ENCODE results near the gene NDUFS8.
A peak's percentile ranks its signal among the peaks of the same experiment; 100 is the strongest.
"Not testable (repeated sequence)": the region's sequence is repeated elsewhere in the genome, so short reads cannot be mapped to it uniquely, and the experiment has no call there.

The NDUFS8 gene

DNA sequence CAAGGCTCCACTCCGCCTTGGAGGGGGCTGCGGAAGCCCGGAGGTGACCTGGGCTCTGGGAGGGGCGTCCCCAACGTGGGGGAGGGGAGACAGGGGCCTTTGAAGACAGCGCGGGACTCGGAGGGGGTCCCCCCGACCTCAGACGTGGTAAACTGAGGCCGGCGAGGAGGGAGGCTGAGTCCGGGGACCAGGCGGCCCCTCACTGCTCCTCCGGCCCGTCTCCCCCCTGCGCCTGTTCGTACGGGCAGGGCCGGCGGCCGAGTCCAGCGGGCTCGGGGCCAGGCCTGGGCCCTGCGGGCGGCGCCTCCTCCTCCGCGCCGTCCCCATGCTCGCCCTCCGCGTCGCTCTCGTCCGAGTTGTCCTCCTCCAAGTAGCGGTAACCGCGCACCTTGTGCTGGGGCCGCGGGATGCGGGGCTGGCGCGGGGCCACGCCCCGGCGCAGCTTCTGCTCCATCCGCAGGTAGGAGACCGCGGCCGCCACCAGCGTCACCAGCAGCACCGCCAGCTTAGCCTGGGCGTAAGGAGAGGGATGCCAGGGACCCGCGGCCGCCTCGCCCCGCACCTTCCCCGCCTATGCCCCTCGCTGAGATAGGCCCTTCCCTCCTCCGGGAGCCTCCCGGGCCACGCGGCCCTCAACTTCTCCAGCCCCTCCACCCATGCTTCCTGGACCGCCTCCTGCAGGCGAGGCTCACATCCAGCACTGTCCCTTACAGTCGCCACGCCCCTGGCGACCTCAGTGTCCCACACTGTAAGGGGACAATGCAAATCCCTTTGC lies 38.9 kb upstream of the NDUFS8 start:
- H3K27ac ChIP-seq (replicated peaks); DNase-seq (ENCODE audit: low read depth in 1 of 2, low spot score in 1 of 2); H3K4me3 ChIP-seq (replicated peaks; ENCODE audit: insufficient read depth, low read length); H3K27me3 ChIP-seq (ENCODE audit: insufficient read depth, poor library complexity, severe bottlenecking): not testable (repeated sequence)

DNA sequence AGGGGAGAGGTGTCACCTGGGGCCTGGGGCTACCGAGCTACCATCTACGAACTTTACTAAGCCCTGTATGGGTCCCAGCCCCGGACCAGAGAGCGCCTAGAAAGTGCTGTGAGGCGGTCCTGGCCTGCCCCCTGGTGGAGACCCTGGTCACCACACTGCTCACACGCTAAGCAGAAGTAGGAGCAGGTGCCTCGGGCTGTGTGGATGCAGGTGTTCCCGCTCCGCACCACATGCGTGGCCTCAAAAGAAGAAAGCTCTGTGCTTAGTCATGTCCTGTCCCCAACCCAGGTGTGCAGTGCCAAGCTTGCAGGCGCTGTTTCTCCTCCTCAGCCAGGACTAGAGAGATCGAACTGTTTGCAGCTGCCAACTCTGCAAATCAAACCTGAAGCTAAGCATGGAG lies 36.7 kb upstream of the NDUFS8 start:
- peak; percentile 46; the same call in 1 of the 2 replicates for TF ChIP-seq POLR2AphosphoS5 (IDR thresholded peaks at IDR 0.05; ENCODE audit: low read depth)
- peak in 1 of 2 experiments; percentile 34 for DNase-seq (ENCODE audit: low read depth in 1 of 2, low spot score in 1 of 2)
- H3K27me3 ChIP-seq (ENCODE audit: insufficient read depth, poor library complexity, severe bottlenecking); H3K4me3 ChIP-seq (replicated peaks; ENCODE audit: insufficient read depth, low read length); H3K27ac ChIP-seq (replicated peaks): not testable (repeated sequence)

DNA sequence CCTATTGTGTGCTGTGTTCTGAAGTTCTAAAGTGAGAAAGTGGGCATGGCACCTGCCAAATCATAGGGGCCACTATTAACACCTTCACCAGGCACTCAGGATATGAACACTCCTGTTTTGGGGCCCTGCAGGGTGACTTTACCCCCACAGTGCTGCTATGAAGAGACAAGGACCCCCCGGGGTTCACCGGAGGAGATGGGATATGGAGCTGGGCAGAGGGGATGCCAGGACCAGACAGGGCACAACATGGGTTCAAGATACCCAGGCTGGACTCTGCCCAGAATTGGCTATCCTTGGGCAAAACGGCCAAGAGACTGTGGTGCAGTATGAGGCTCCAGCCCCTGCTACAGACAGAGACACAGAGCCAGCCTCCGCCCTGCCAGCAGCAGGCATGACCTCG lies 36.1 kb upstream of the NDUFS8 start:
- not testable (repeated sequence) for H3K4me3 ChIP-seq (replicated peaks; ENCODE audit: insufficient read depth, low read length); DNase-seq (ENCODE audit: low read depth in 1 of 2, low spot score in 1 of 2); H3K27ac ChIP-seq (replicated peaks); H3K27me3 ChIP-seq (ENCODE audit: insufficient read depth, poor library complexity, severe bottlenecking)

DNA sequence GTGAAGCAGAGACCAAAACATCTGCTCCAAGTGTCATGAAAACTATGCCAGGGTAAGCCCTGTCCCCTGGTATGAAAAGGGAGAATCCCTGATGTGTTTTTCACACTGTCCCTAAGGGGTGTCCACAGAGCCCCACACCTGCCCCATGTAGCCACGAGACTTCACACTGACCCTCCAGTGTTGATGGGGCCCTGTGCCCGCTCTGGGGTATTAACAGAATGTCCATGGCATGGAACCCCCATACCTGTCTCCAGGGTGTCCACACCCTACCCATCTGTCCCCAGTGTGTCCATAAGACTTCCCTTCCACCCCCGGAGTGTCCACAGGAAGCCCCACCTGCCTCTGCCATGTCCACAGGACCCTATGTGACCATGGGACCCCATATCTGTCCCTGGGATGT lies 35.4 kb upstream of the NDUFS8 start:
- not testable (repeated sequence) for H3K4me3 ChIP-seq (replicated peaks; ENCODE audit: insufficient read depth, low read length); H3K27me3 ChIP-seq (ENCODE audit: insufficient read depth, poor library complexity, severe bottlenecking); DNase-seq (ENCODE audit: low read depth in 1 of 2, low spot score in 1 of 2); H3K27ac ChIP-seq (replicated peaks)

DNA sequence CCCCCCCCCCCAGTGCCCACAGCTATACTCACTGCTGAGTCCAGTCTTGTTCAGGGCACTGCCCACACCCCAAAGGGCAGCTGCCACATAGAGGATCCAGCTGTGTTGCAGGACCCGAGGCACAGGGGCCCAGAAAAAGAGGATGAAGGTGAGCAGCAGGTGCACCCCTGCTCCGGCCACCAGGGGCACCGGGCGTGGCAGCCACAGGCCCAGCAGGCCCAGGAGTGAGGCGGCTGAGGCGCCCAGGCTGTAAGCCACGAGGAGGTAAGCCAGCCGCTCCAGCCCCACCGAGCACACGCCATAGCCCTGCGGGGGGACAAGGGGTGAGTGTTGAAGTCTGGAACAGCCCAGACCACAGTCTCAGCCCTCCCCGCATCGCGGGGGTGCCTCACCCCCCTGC lies 34.9 kb upstream of the NDUFS8 start:
- H3K27me3 ChIP-seq (ENCODE audit: insufficient read depth, poor library complexity, severe bottlenecking); DNase-seq (ENCODE audit: low read depth in 1 of 2, low spot score in 1 of 2); H3K4me3 ChIP-seq (replicated peaks; ENCODE audit: insufficient read depth, low read length); H3K27ac ChIP-seq (replicated peaks): not testable (repeated sequence)

DNA sequence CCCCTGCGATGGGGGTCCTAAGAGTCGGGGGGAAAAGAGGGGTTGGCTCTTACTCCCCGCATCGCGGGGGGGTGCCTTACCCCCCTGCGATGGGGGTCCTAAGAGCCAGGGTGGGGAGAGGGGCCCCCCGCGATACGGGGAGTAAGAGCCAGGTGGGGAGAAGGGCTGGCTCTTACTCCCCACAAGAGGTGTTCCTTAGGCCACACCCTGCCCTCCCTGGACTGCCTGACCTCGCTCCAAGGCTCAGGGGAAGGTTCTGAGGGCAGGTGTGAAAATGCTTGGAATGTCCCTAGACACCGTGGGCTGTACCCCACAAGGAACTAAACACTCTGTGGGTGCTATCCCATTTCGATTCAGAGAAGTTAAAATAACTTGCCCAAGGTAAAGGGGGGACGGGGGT lies 34.4 kb upstream of the NDUFS8 start:
- DNase-seq (ENCODE audit: low read depth in 1 of 2, low spot score in 1 of 2), result no peak
- Histone ChIP-seq H3K27ac (replicated peaks) (no peak overlapping the region), H3K4me3 (replicated peaks; ENCODE audit: insufficient read depth, low read length) (no peak overlapping the region), H3K27me3 (ENCODE audit: insufficient read depth, poor library complexity, severe bottlenecking) (no peaks in the 10 kb centered on the region)
- TF ChIP-seq GABPA (IDR thresholded peaks at IDR 0.05; ENCODE audit: low read depth), result no peak
- TF ChIP-seq, protein P1, sequence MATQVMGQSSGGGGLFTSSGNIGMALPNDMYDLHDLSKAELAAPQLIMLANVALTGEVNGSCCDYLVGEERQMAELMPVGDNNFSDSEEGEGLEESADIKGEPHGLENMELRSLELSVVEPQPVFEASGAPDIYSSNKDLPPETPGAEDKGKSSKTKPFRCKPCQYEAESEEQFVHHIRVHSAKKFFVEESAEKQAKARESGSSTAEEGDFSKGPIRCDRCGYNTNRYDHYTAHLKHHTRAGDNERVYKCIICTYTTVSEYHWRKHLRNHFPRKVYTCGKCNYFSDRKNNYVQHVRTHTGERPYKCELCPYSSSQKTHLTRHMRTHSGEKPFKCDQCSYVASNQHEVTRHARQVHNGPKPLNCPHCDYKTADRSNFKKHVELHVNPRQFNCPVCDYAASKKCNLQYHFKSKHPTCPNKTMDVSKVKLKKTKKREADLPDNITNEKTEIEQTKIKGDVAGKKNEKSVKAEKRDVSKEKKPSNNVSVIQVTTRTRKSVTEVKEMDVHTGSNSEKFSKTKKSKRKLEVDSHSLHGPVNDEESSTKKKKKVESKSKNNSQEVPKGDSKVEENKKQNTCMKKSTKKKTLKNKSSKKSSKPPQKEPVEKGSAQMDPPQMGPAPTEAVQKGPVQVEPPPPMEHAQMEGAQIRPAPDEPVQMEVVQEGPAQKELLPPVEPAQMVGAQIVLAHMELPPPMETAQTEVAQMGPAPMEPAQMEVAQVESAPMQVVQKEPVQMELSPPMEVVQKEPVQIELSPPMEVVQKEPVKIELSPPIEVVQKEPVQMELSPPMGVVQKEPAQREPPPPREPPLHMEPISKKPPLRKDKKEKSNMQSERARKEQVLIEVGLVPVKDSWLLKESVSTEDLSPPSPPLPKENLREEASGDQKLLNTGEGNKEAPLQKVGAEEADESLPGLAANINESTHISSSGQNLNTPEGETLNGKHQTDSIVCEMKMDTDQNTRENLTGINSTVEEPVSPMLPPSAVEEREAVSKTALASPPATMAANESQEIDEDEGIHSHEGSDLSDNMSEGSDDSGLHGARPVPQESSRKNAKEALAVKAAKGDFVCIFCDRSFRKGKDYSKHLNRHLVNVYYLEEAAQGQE (IDR thresholded peaks at IDR 0.05; ENCODE audit: insufficient replicate concordance, low read depth), result no peak
- TF ChIP-seq SPI1 (IDR thresholded peaks at IDR 0.05; ENCODE audit: borderline replicate concordance, low read depth), result no peak
- TF ChIP-seq, protein P2, sequence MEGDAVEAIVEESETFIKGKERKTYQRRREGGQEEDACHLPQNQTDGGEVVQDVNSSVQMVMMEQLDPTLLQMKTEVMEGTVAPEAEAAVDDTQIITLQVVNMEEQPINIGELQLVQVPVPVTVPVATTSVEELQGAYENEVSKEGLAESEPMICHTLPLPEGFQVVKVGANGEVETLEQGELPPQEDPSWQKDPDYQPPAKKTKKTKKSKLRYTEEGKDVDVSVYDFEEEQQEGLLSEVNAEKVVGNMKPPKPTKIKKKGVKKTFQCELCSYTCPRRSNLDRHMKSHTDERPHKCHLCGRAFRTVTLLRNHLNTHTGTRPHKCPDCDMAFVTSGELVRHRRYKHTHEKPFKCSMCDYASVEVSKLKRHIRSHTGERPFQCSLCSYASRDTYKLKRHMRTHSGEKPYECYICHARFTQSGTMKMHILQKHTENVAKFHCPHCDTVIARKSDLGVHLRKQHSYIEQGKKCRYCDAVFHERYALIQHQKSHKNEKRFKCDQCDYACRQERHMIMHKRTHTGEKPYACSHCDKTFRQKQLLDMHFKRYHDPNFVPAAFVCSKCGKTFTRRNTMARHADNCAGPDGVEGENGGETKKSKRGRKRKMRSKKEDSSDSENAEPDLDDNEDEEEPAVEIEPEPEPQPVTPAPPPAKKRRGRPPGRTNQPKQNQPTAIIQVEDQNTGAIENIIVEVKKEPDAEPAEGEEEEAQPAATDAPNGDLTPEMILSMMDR (IDR thresholded peaks at IDR 0.05; ENCODE audit: insufficient read depth, low read length), result no peak
- no peak for TF ChIP-seq POLR2AphosphoS5 (IDR thresholded peaks at IDR 0.05; ENCODE audit: low read depth)

DNA sequence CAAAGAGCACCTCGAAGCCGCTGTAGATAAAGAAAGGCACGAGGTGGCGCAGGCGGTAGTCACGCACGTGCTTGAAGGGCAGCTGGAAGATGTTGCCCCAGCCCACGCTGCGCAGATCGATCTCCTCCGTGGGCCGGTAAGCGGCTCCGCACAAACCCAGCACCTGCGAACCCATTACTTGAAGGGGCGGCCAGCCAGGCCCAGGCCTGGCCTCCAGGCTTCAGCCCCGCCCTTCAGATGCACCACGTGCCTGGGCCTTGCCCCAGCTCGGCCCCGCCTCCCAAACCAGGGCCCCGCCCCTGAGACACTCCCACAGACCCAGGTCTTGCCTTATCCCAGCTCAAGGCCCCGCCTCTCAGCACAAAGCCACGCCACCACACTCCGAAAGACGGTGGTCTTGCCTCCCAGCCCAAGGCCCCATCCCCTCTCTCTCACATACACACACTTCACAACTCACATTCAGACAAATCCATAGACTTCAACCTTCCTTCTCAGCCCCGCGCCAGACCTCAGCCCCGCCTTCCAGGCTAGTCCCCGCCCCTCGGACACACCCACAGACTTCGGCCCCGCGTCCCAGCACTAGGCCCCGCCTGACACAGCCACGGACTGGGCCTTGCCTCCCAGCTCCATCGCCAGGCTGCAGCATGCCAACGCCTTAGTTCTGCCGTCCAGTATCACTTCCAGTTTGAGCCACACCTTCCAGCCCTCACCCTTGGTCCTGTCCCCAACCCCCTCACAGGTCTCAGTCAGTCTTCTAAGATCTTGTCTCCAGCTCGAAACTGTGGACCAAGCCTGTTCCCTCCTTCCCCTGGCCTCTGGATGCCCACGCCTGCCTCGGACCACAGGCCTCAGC lies 33.6 kb upstream of the NDUFS8 start:
- peak; percentile 84 to 90 for DNase-seq (ENCODE audit: low read depth in 1 of 2, low spot score in 1 of 2)
- peak; percentile 69 for TF ChIP-seq POLR2AphosphoS5 (IDR thresholded peaks at IDR 0.05; ENCODE audit: low read depth)
- no peak; the same call in 1 of the 2 replicates for TF ChIP-seq SPI1 (IDR thresholded peaks at IDR 0.05; ENCODE audit: borderline replicate concordance, low read depth)

More for the DNA sequence above, 33.6 kb upstream of the NDUFS8 start:
- peak overlapping the region; percentile 66 for H3K27ac ChIP-seq (replicated peaks)
- peak overlapping the region; percentile 9; the same call in 1 of the 2 replicates for H3K4me3 ChIP-seq (replicated peaks; ENCODE audit: insufficient read depth, low read length)
- no peaks in the 10 kb centered on the region for H3K27me3 ChIP-seq (ENCODE audit: insufficient read depth, poor library complexity, severe bottlenecking)

Measured in HL-60 (cell line).